ENCODE data around the gene UBA1.

The UBA1 gene

DNA sequence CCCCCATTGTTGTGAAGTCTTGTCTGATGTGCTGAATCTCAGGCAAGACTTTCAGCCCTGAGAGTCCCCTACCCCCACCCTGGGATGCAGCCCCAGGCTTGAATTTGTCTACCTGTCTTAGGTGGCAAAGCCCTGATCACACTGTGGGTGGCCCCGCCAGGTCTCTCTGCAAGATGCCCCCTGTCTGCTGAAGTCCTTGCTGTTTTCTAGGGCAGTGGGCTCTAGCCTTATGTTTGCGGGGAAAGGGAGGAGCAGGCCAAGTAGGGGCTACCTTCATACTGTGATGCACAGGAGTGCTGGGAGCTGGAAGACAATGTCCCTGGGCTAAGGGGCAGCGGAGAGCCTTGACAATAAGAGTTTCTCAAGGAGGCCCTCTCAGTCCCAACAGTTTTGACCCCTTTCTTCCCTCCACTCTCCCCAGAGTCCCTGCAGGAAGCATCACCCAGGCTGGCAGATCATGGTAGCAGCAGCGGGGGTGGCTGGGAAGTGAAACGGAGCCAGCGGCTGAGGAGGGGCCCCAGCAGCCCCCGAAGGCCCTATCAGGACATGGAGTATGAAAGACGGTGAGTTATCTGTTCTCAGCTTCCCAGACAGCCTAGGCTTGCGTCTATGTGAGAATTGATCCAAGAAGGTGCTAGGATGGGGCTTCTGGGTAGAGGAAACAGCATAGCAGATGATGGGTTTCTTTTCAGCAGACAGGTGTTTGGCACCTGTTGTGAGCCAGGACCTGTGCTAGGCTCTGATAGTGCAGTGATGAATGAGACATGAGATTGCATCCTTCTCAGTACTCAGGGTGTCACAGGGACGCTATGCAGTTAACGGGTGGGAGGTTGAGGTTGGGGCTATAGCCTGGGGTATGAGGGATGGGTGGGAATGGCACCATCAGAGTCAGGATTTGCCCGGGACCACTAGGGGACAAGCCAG is 46.4 kb upstream of the UBA1 start:
- no peak overlapping the region for H3K4me3 ChIP-seq (ENCODE audit: control insufficient read depth, low read depth, low read length)

GRCh38 chrX:47148946-47149345 is 44.7 kb upstream of the UBA1 start:
- no peak overlapping the region for H3K4me3 ChIP-seq (ENCODE audit: control insufficient read depth, low read depth, low read length)

More for the DNA sequence above, 46.4 kb upstream of the UBA1 start:
- no peak for DNase-seq (ENCODE audit: low read depth)
- TF ChIP-seq CTCF (conservative IDR thresholded peaks at IDR 0.05; ENCODE audit: control insufficient read depth, insufficient read depth, low read depth, low read length) = no peak

DNA sequence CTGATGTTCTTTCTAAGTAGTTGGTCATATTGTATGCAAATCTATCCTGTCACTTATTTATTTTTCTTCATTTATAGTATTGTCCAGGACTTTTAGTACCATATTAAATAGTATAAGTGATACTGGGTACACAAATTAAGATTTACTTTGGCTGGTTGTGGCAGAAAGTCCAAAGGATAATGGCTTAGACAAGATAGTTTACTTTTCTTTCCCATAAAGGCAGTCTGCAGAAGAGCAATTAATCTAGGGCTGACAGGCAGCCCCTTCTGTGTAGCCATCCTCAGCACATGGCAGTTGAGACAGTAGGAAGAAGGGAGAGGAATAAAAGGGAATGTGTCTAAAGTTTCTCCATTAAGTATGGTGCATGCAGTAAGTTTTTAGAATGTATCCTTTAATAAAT is 42.2 kb upstream of the UBA1 start:
- no peak for DNase-seq (ENCODE audit: low read depth)
- no peak for TF ChIP-seq CTCF (conservative IDR thresholded peaks at IDR 0.05; ENCODE audit: control insufficient read depth, insufficient read depth, low read depth, low read length)
- no peak overlapping the region for H3K4me3 ChIP-seq (ENCODE audit: control insufficient read depth, low read depth, low read length)

More at GRCh38 chrX:47148946-47149345, 44.7 kb upstream of the UBA1 start:
- DNase-seq (ENCODE audit: low read depth) = peak; percentile 53
- no peak for TF ChIP-seq CTCF (conservative IDR thresholded peaks at IDR 0.05; ENCODE audit: control insufficient read depth, insufficient read depth, low read depth, low read length)

GRCh38 chrX:47156611-47157520 is 36.8 kb upstream of the UBA1 start:
- H3K4me3 ChIP-seq (ENCODE audit: control insufficient read depth, low read depth, low read length) = no peak overlapping the region
- no peak for DNase-seq (ENCODE audit: low read depth)
- TF ChIP-seq CTCF (conservative IDR thresholded peaks at IDR 0.05; ENCODE audit: control insufficient read depth, insufficient read depth, low read depth, low read length) = no peak

DNA sequence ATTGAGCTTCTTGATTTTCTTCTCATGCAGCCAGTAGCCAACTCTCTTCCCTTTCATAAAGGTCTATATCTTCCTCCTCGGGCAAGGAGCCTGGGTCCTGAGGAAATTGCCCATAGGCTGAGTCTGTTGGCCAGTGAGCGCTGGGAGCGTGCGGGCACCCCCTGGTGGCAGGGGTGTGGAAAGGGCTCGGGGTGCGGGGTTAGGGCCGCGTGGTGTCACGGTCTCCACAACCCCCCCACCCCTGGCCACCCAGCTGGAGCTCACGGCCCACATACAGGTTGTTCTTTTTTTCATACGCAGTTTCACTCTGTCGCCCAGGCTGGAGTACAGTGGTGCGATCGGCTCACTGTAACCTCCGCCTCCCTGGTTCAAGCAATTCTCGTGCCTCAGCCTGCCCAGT is 35.5 kb upstream of the UBA1 start:
- no peak overlapping the region for H3K4me3 ChIP-seq (ENCODE audit: control insufficient read depth, low read depth, low read length)
- TF ChIP-seq CTCF (conservative IDR thresholded peaks at IDR 0.05; ENCODE audit: control insufficient read depth, insufficient read depth, low read depth, low read length) = no peak
- no peak for DNase-seq (ENCODE audit: low read depth)

GRCh38 chrX:47158781-47159180 is 34.8 kb upstream of the UBA1 start:
- no peak overlapping the region for H3K4me3 ChIP-seq (ENCODE audit: control insufficient read depth, low read depth, low read length)
- no peak for DNase-seq (ENCODE audit: low read depth)
- no peak for TF ChIP-seq CTCF (conservative IDR thresholded peaks at IDR 0.05; ENCODE audit: control insufficient read depth, insufficient read depth, low read depth, low read length)
